K562 (cell line): ENCODE measurements around the gene MITF. TPM values are rescaled to one million over a fixed set of nuclear protein-coding genes. Genes with fewer than 3 reads are reported as not detected.

Source experiments
- ATAC-seq: fragments of 200-7000 bp; cut with Tn5 transposase; 3 replicates; pipeline ENCODE4 v1.9.1; 2020; ENCODE audit warnings: moderate library complexity
- BruUV-seq: library from RNA; stranded (reverse); fragments of 400-500 nt; replicated peaks from 2 replicates; lab custom pipeline; 2021; lab: Mats Ljungman, UMichigan
- CTCF ChIA-PET: fragments of 300-600 bp; formaldehyde crosslinking; extraction: SDS; loops from one replicate; lab custom pipeline; 2021; ENCODE audit warnings: low intra/inter-chr PET ratio; lab: Yijun Ruan, JAX
- POLR2A ChIA-PET: fragments of 300-600, 350-650 bp; sonication (Branson Sonifier 250); formaldehyde crosslinking; extraction: SDS; loops from one replicate; lab custom pipeline; 2021; ENCODE audit warnings: antibody characterized with exemption, inconsistent platforms; lab: Yijun Ruan, JAX
- DNase-seq, 4 experiments: peaks; one replicate each; pipeline versions ENCODE4 v3.0.0 to v3.0.0-alpha.2; 2011 to 2018; ENCODE audit warnings: low spot score in 3 of 4, mixed read lengths in 3 of 4; ENCODE audit errors: extremely low read depth in 1 of 4
- FAIRE-seq: peaks from 2 replicates; lab custom pipeline; 2011; peaks lifted over from hg19 to GRCh38; lab: Jason Lieb, UNC
- H2AFZ ChIP-seq: 2 replicates; pipeline ENCODE4 v1.6.0; 2011; ENCODE audit warnings: low read depth, low read length, control low read depth, inconsistent platforms
- H3K27ac ChIP-seq: fragments of 200-600 bp; 3 replicates; pipeline ENCODE4 v1.8.0; 2011; ENCODE audit warnings: low read depth, mild to moderate bottlenecking, control low read depth, inconsistent platforms, low read length, moderate library complexity, mixed read lengths; ENCODE audit errors: extremely low read depth
- H3K27me3 ChIP-seq, 2 experiments: fragments of 300-600 bp in 1 of 2; 2 replicates in 1 of 2; 3 replicates in 1 of 2; pipeline versions ENCODE4 v1.6.0 to v1.8.0; 2011; ENCODE audit warnings: inconsistent platforms in 2 of 2, low read length in 2 of 2, mild to moderate bottlenecking in 1 of 2, mixed read lengths in 1 of 2, moderate library complexity in 1 of 2; ENCODE audit not compliant: control insufficient read depth in 2 of 2, insufficient read depth in 2 of 2
- H3K36me3 ChIP-seq: fragments of 300-600 bp; 3 replicates; pipeline ENCODE4 v1.8.0; 2011; ENCODE audit warnings: mild to moderate bottlenecking, low read length, inconsistent platforms; ENCODE audit not compliant: control insufficient read depth, insufficient read depth
- H3K4me1 ChIP-seq, 2 experiments: fragments of 200-600 bp in 1 of 2; replicated peaks in 1 of 2; 2 replicates in 1 of 2; 3 replicates in 1 of 2; pipeline versions ENCODE4 v1.5.1 to v1.8.0; 2011; ENCODE audit warnings: inconsistent platforms in 2 of 2, low read length in 2 of 2, mild to moderate bottlenecking in 1 of 2, mixed read lengths in 1 of 2, moderate library complexity in 1 of 2; ENCODE audit not compliant: control insufficient read depth in 2 of 2, insufficient read depth in 2 of 2
- H3K4me2 ChIP-seq: 2 replicates; pipeline ENCODE4 v1.6.1; 2011; ENCODE audit warnings: low read length, control low read depth, inconsistent platforms, mixed read lengths; ENCODE audit not compliant: insufficient read depth
- H3K4me3 ChIP-seq: fragments of 200-600 bp; sonication (generic), shearing (Covaris generic); 2 replicates; pipeline ENCODE4 v1.5.1; 2016; ENCODE audit warnings: control low read depth, inconsistent platforms
- H3K79me2 ChIP-seq: fragments of 200-600 bp; 3 replicates; pipeline ENCODE4 v1.8.0; 2011; ENCODE audit warnings: low read length, inconsistent platforms; ENCODE audit not compliant: control insufficient read depth, insufficient read depth
- H3K9ac ChIP-seq, 2 experiments: 2 replicates each; pipeline versions ENCODE4 v1.6.0 to v1.6.1; 2011; ENCODE audit warnings: low read depth in 2 of 2, low read length in 2 of 2, control low read depth in 1 of 2, inconsistent platforms in 1 of 2, mild to moderate bottlenecking in 1 of 2, mixed read lengths in 1 of 2; ENCODE audit not compliant: insufficient read depth in 1 of 2
- H3K9me1 ChIP-seq: one replicate; pipeline ENCODE4 v1.6.0; 2011; ENCODE audit warnings: inconsistent platforms, mild to moderate bottlenecking, low read length, moderate library complexity; ENCODE audit not compliant: control insufficient read depth, insufficient read depth
- H3K9me3 ChIP-seq: replicated peaks from 2 replicates; pipeline ENCODE4 v1.5.1; 2011; ENCODE audit warnings: low read depth, low read length, inconsistent platforms; ENCODE audit not compliant: control insufficient read depth, insufficient read depth
- H4K20me1 ChIP-seq: replicated peaks from 2 replicates; pipeline ENCODE4 v1.6.1; 2011; ENCODE audit warnings: low read length, inconsistent platforms, mixed read lengths; ENCODE audit not compliant: control insufficient read depth, insufficient read depth
- SNIP1 ChIP-seq: fragments of 450-650 bp; IDR thresholded peaks from 2 replicates; pipeline ENCODE4 v1.7.1; 2017; ENCODE audit warnings: low read depth, mild to moderate bottlenecking
- WGBS: fragments of 100-300 bp; shearing (Covaris generic); methylation state at CpG from one replicate; pipeline ENCODE4 v1.1.6; 2016; ENCODE audit warnings: low coverage, mixed read lengths; ENCODE audit not compliant: insufficient coverage; ENCODE audit errors: missing lambda C conversion rate; 5-methylcytosine and 5-hydroxymethylcytosine counted together
- in situ Hi-C: fragments of 300-500 bp; cut with MboI; formaldehyde crosslinking; loops from 4 replicates; pipeline ENCODE4 v1.15.0; 2018; ENCODE audit warnings: inconsistent platforms, mixed read lengths
- intact Hi-C: fragments of 100-400 bp; cut with micrococcal nuclease; formaldehyde crosslinking; loops from 2 replicates; pipeline ENCODE4 v1.14.2; 2022
- polyA plus RNA-seq, 8 experiments: library from polyadenylated mRNA; depleted of rRNA in 4 of 8; stranded (reverse) in 5 of 8; unstranded in 3 of 8; fragments of >200 nt; fragmentation: Nextera tagmentation in 2 of 8; fragmentation: Illumina TruSeq in 1 of 8; extraction: Ambion mirVana in 2 of 8; extraction: Trizol in 1 of 8; gene quantifications; 2 replicates each; pipeline versions ENCODE4 v1.2.1 to v1.2.3, GENCODE V29; 2011 to 2014; ENCODE audit warnings: inconsistent platforms in 1 of 8, missing spikeins in 1 of 8
- total RNA-seq, 7 experiments: library from RNA; depleted of rRNA in 6 of 7; stranded (reverse); fragments of >200 nt in 6 of 7; fragmentation: Illumina TruSeq in 2 of 7; extraction: Trizol in 2 of 7; gene quantifications; 2 replicates each; pipeline versions ENCODE4 v1.2.1 to v1.2.3, GENCODE V29; 2011 to 2021; ENCODE audit warnings: low replicate concordance in 1 of 7
- TF ChIP-seq, protein P1 (sequence below), 2 experiments: fragments of 450-650 bp in 1 of 2; sonication (generic) in 1 of 2; formaldehyde crosslinking in 1 of 2; IDR thresholded peaks; 2 replicates each; pipeline versions ENCODE4 v1.7.1 to v1.9.0; 2016 to 2022; ENCODE audit warnings: inconsistent platforms in 1 of 2, mild to moderate bottlenecking in 1 of 2, missing genetic modification reagents in 1 of 2

Gene MITF
- total and polyA plus RNA-seq, 9 of the 15 experiments (the other 6 are each of a cell fraction or from before 2014, with no cell fraction given): 5.6 to 14.9 (median 11.1) TPM

DNA sequence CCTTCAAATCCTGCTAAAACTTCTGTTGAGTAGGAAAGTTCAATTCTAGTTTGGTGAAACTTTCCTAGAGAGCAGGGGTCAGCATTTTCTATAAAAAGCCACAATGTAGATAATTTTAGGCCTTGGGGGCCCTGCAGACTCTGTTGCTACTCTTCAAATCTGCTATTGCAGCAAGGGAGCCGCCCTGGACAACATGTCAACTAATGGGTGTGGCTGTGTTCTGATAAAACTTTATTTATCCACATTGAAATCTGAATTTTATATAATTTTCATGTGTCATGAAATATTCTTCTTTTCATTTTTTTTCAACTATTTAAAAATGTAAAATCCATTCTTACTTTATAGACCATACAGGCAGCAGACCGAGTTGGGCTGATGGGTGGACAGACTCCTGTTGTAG is 192.8 kb downstream of the MITF start:
- no TSS peak for BruUV-seq
- Histone ChIP-seq H3K9me1 (no peaks in the 10 kb centered on the region), H3K9ac (no peak overlapping the region), H3K4me1 (no peaks in the 10 kb centered on the region; a peak in 1 of 5 replicates), H2AFZ (no peak overlapping the region), H3K27ac (no peak overlapping the region), H3K4me3 (no peak overlapping the region), H3K27me3 (no peaks in the 10 kb centered on the region), H3K4me2 (no peak overlapping the region), H3K9me3 (no peaks in the 10 kb centered on the region), H4K20me1 (no peaks in the 10 kb centered on the region), H3K79me2 (no peaks in the 10 kb centered on the region), H3K36me3 (no peaks in the 10 kb centered on the region)
- DNase-seq: peak in 1 of 4 experiments; percentile 3
- TF ChIP-seq SNIP1: no peak
- TF ChIP-seq, protein P1, sequence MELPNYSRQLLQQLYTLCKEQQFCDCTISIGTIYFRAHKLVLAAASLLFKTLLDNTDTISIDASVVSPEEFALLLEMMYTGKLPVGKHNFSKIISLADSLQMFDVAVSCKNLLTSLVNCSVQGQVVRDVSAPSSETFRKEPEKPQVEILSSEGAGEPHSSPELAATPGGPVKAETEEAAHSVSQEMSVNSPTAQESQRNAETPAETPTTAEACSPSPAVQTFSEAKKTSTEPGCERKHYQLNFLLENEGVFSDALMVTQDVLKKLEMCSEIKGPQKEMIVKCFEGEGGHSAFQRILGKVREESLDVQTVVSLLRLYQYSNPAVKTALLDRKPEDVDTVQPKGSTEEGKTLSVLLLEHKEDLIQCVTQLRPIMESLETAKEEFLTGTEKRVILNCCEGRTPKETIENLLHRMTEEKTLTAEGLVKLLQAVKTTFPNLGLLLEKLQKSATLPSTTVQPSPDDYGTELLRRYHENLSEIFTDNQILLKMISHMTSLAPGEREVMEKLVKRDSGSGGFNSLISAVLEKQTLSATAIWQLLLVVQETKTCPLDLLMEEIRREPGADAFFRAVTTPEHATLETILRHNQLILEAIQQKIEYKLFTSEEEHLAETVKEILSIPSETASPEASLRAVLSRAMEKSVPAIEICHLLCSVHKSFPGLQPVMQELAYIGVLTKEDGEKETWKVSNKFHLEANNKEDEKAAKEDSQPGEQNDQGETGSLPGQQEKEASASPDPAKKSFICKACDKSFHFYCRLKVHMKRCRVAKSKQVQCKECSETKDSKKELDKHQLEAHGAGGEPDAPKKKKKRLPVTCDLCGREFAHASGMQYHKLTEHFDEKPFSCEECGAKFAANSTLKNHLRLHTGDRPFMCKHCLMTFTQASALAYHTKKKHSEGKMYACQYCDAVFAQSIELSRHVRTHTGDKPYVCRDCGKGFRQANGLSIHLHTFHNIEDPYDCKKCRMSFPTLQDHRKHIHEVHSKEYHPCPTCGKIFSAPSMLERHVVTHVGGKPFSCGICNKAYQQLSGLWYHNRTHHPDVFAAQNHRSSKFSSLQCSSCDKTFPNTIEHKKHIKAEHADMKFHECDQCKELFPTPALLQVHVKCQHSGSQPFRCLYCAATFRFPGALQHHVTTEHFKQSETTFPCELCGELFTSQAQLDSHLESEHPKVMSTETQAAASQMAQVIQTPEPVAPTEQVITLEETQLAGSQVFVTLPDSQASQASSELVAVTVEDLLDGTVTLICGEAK (IDR thresholded peaks at IDR 0.05): peak; percentile 87
- TF ChIP-seq, protein P1 (CRISPR knock-in tag; IDR thresholded peaks at IDR 0.05): no peak
- in situ Hi-C loops: loop anchor here (25.0 kb wide), 1 partner anchor 770 kb away; no protein-coding TSS in a partner anchor
- no peak for FAIRE-seq
- intact Hi-C loops: no loop called here
- POLR2A ChIA-PET: interaction anchor here (1.0 kb wide), 1 partner anchor 121 kb away, joined by 3 read pairs; no protein-coding TSS in a partner anchor
- no peak for ATAC-seq
- 62% methylated on average over 2 of the region's 2 CpGs for WGBS
- CTCF ChIA-PET: interaction anchor here (0.6 kb wide), 1 partner anchor 16 kb away, joined by 3 read pairs; no protein-coding TSS in a partner anchor
